Measurements from ENCODE around the gene MICAL2. TPM values are rescaled to one million over a fixed set of nuclear protein-coding genes. Genes with fewer than 3 reads are reported as not detected.

The MICAL2 gene
- total and polyA plus RNA-seq, 2 of the 13 experiments (the other 11 are each of a cell fraction or from before 2014, with no cell fraction given): 0.78 to 1.1 TPM

- 100% methylated on average over 3 of the region's 3 CpGs for WGBS (ENCODE audit: low lambda C conversion rate)
- Histone ChIP-seq H3K36me3 (replicated peaks in 1 of 2; ENCODE audit: control insufficient read depth in 1 of 2, insufficient read depth in 2 of 2, low read length in 2 of 2) (no peaks in the 10 kb centered on the region), H3K4me2 (ENCODE audit: low read depth, low read length) (no peak overlapping the region), H3K27ac (ENCODE audit: extremely low read length, insufficient read depth, low read length) (no peak overlapping the region), H3K4me1 (ENCODE audit: insufficient read depth, low read length) (peaks cover 19% of the 10 kb centered on the region), H3K4me3 (replicated peaks in 1 of 3; ENCODE audit: insufficient read depth in 1 of 3, low read depth in 2 of 3, low read length in 3 of 3) (no peak overlapping the region), H3K27me3 (ENCODE audit: control insufficient read depth in 1 of 2, insufficient read depth in 2 of 2, low read length in 2 of 2) (no peaks in the 10 kb centered on the region), H3K9ac (ENCODE audit: insufficient read depth, low read depth, low read length) (no peak overlapping the region), H4K20me1 (ENCODE audit: insufficient read depth, low read length) (no peaks in the 10 kb centered on the region), H2AFZ (ENCODE audit: low read length) (no peak overlapping the region), H3K9me3 (ENCODE audit: low read length) (no peaks in the 10 kb centered on the region), H3K79me2 (ENCODE audit: insufficient read depth, low read length) (no peaks in the 10 kb centered on the region)
- ATAC-seq (no peak), FAIRE-seq (no peak), DNase-seq (ENCODE audit: low spot score) (no peak)
- no peak for TF ChIP-seq KDM4B (CRISPR knock-in tag; IDR thresholded peaks at IDR 0.05)
- in situ Hi-C loops (cut with HindIII; ENCODE audit: extremely low pct_ligation_motif_present, low pct_unique_long_range_greater_than_20kb) (no loop called here), intact Hi-C loops (cut with micrococcal nuclease; ENCODE audit: unreplicated experiment) (no loop called here)
- ChIA-PET CTCF (ENCODE audit: low intra/inter-chr PET ratio, low total read pairs) (no interaction called here), POLR2A (no interaction called here)
- no TSS peak for BruUV-seq (replicated peaks)
Measured at GRCh38 chr11:12170501-12170900, 60.1 kb downstream of the MICAL2 start.

GRCh38 chr11:12170984-12171383 lies 60.6 kb downstream of the MICAL2 start:
- no peaks in the 10 kb centered on the region for H3K79me2 ChIP-seq (ENCODE audit: insufficient read depth, low read length)

More at GRCh38 chr11:12170984-12171383, 60.6 kb downstream of the MICAL2 start:
- TF ChIP-seq MTF2 (CRISPR knock-in tag; IDR thresholded peaks at IDR 0.05; ENCODE audit: borderline replicate concordance) (no peak), RBAK (CRISPR knock-in tag; IDR thresholded peaks at IDR 0.05) (no peak), RFX1 (IDR thresholded peaks at IDR 0.05) (no peak), ELF3 (CRISPR knock-in tag; IDR thresholded peaks at IDR 0.05) (no peak), DRAP1 (CRISPR knock-in tag; IDR thresholded peaks at IDR 0.05) (no peak), ZEB1 (IDR thresholded peaks at IDR 0.05; ENCODE audit: insufficient replicate concordance, low read depth) (no peak), ZNF382 (CRISPR knock-in tag; IDR thresholded peaks at IDR 0.05; ENCODE audit: borderline replicate concordance) (no peak), GTF2F1 (IDR thresholded peaks at IDR 0.05; ENCODE audit: low read length) (no peak), MYNN (CRISPR knock-in tag; IDR thresholded peaks at IDR 0.05; ENCODE audit: low read depth) (no peak), ZNF101 (CRISPR knock-in tag; IDR thresholded peaks at IDR 0.05; ENCODE audit: borderline replicate concordance, low read depth) (no peak), ZNF160 (CRISPR knock-in tag; IDR thresholded peaks at IDR 0.05) (no peak), ZIK1 (CRISPR knock-in tag; IDR thresholded peaks at IDR 0.05; ENCODE audit: borderline replicate concordance, low read depth) (no peak), SMARCE1 (IDR thresholded peaks at IDR 0.05; ENCODE audit: borderline replicate concordance) (no peak), SRY (CRISPR knock-in tag; IDR thresholded peaks at IDR 0.05) (no peak), ZNF232 (CRISPR knock-in tag; IDR thresholded peaks at IDR 0.05; ENCODE audit: borderline replicate concordance) (no peak), ZNF792 (CRISPR knock-in tag; IDR thresholded peaks at IDR 0.05) (no peak), KLF11 (CRISPR knock-in tag; IDR thresholded peaks at IDR 0.05) (no peak)
- no peaks in the 10 kb centered on the region for H3K36me3 ChIP-seq (replicated peaks in 1 of 2; ENCODE audit: control insufficient read depth in 1 of 2, insufficient read depth in 2 of 2, low read length in 2 of 2)
- intact Hi-C loops (cut with micrococcal nuclease; ENCODE audit: unreplicated experiment) (no loop called here), in situ Hi-C loops (cut with HindIII; ENCODE audit: extremely low pct_ligation_motif_present, low pct_unique_long_range_greater_than_20kb) (no loop called here)
- ChIA-PET CTCF (ENCODE audit: low intra/inter-chr PET ratio, low total read pairs) (no interaction called here), POLR2A (no interaction called here)
- no peak overlapping the region for H3K4me3 ChIP-seq (replicated peaks in 1 of 3; ENCODE audit: insufficient read depth in 1 of 3, low read depth in 2 of 3, low read length in 3 of 3)
- no peak for FAIRE-seq
- 73% methylated on average over 5 of the region's 5 CpGs for WGBS (ENCODE audit: low lambda C conversion rate)
- peaks cover 19% of the 10 kb centered on the region for H3K4me1 ChIP-seq (ENCODE audit: insufficient read depth, low read length)
- H4K20me1 ChIP-seq (ENCODE audit: insufficient read depth, low read length): no peaks in the 10 kb centered on the region
- no peak overlapping the region for H3K9ac ChIP-seq (ENCODE audit: insufficient read depth, low read depth, low read length)
- no peak overlapping the region for H3K27ac ChIP-seq (ENCODE audit: extremely low read length, insufficient read depth, low read length)
- no peak for DNase-seq (ENCODE audit: low spot score)
- H3K4me2 ChIP-seq (ENCODE audit: low read depth, low read length): no peak overlapping the region
- BruUV-seq (replicated peaks): no TSS peak
- H2AFZ ChIP-seq (ENCODE audit: low read length): no peak overlapping the region
- H3K9me3 ChIP-seq (ENCODE audit: low read length): no peaks in the 10 kb centered on the region
- ATAC-seq: no peak
- no peaks in the 10 kb centered on the region for H3K27me3 ChIP-seq (ENCODE audit: control insufficient read depth in 1 of 2, insufficient read depth in 2 of 2, low read length in 2 of 2)
